ENCODE measurements around the gene OR4N2. TPM values are rescaled to one million over a fixed set of nuclear protein-coding genes. Genes with fewer than 3 reads are reported as not detected.
"Not testable (repeated sequence)": the region's sequence is repeated elsewhere in the genome, so short reads cannot be mapped to it uniquely, and the experiment has no call there.

OR4N2 gene
- total RNA-seq, 1 donor from 2014 or later = not detected

- DNase-seq = not testable (repeated sequence)
Measured at GRCh38 chr14:19834203-19834848, 30.8 kb downstream of the OR4N2 start.

GRCh38 chr14:19838433-19838832 is 34.9 kb downstream of the OR4N2 start:
- DNase-seq = no peak

GRCh38 chr14:19851365-19851764 is 47.8 kb downstream of the OR4N2 start:
- DNase-seq = no peak

- DNase-seq = not testable (repeated sequence)
Measured at GRCh38 chr14:19866061-19866669, 62.6 kb downstream of the OR4N2 start.

GRCh38 chr14:19873178-19873577 is 69.6 kb downstream of the OR4N2 start:
- DNase-seq = no peak

GRCh38 chr14:19874842-19875241 is 71.3 kb downstream of the OR4N2 start, which contains the start of gene OR4K2:
OR4K2 (plus strand) TSS chr14:19875142; CDS start chr14:19876268, 1,126 bp downstream.
- DNase-seq = no peak

GRCh38 chr14:19878029-19878642 is 74.6 kb downstream of the OR4N2 start:
- no peak for DNase-seq

Other genes starting within 250 kb of the OR4N2 start
- gene OR11H2, start 89.9 kb upstream of the OR4N2 start, total RNA-seq = not detected
- gene OR4Q3, start 60.2 kb upstream of the OR4N2 start, total RNA-seq = not detected
- not detected for gene OR4M1, start 30.3 kb upstream of the OR4N2 start, total RNA-seq
- gene OR4K2, start 71.4 kb downstream of the OR4N2 start, total RNA-seq = not detected
- gene OR4K5, start 116.8 kb downstream of the OR4N2 start, total RNA-seq = not detected
- gene OR4K1, start 127.1 kb downstream of the OR4N2 start, total RNA-seq = not detected
- not detected for gene OR4K15, start 171.8 kb downstream of the OR4N2 start, total RNA-seq
- not detected for gene OR4Q2, start 198.4 kb downstream of the OR4N2 start, total RNA-seq
- not detected for gene OR4K14, start 215.5 kb downstream of the OR4N2 start, total RNA-seq
- gene OR4K13, start 232.3 kb downstream of the OR4N2 start, total RNA-seq = not detected